GM12878 (cell line): ENCODE results near the gene CUL9. TPM values are rescaled to one million over a fixed set of nuclear protein-coding genes. Genes with fewer than 3 reads are reported as not detected.

Experiments used
- ATF7 ChIP-seq: fragments of 450-650 bp; IDR thresholded peaks from 2 replicates; pipeline ENCODE4 v1.6.1; 2016; ENCODE audit warnings: low read depth, mild to moderate bottlenecking
- EGR1 ChIP-seq, 2 experiments: IDR thresholded peaks; 1 replicate in 1 of 2; 2 replicates in 1 of 2; pipeline ENCODE4 v1.6.1; 2011 to 2012; ENCODE audit warnings: low read depth in 2 of 2, low read length in 2 of 2, borderline replicate concordance in 1 of 2, mild to moderate bottlenecking in 1 of 2, moderate library complexity in 1 of 2
- GATAD2B ChIP-seq: fragments of 450-650 bp; conservative IDR thresholded peaks from 2 replicates; pipeline ENCODE4 v1.6.1; 2017; ENCODE audit warnings: low read depth, mild to moderate bottlenecking, moderate library complexity
- KAT2A ChIP-seq: conservative IDR thresholded peaks from 2 replicates; pipeline ENCODE4 v1.6.1; 2011; ENCODE audit warnings: low read depth, low read length; ENCODE audit not compliant: control insufficient read depth
- MTA2 ChIP-seq: fragments of 450-650 bp; IDR thresholded peaks from 2 replicates; pipeline ENCODE4 v1.6.1; 2016; ENCODE audit warnings: low read depth, mild to moderate bottlenecking, moderate library complexity
- MYC ChIP-seq: IDR thresholded peaks from 2 replicates; pipeline ENCODE4 v1.6.1; 2011; ENCODE audit warnings: mild to moderate bottlenecking, low read length, moderate library complexity, inconsistent platforms; ENCODE audit not compliant: insufficient read depth, insufficient replicate concordance, insufficient read length, severe bottlenecking
- NFXL1 ChIP-seq: fragments of 450-650 bp; IDR thresholded peaks from 2 replicates; pipeline ENCODE4 v1.6.1; 2017; ENCODE audit warnings: antibody characterized with exemption, mild to moderate bottlenecking, borderline replicate concordance
- NKRF ChIP-seq: fragments of 450-650 bp; conservative IDR thresholded peaks from 2 replicates; pipeline ENCODE4 v1.6.1; 2017; ENCODE audit warnings: mild to moderate bottlenecking, moderate library complexity
- POU2F2 ChIP-seq: IDR thresholded peaks from 3 replicates; pipeline ENCODE4 v1.6.1; 2011; ENCODE audit warnings: low read depth, mild to moderate bottlenecking, low read length, borderline replicate concordance
- RCOR1 ChIP-seq: conservative IDR thresholded peaks from 2 replicates; pipeline ENCODE4 v1.6.1; 2012; ENCODE audit warnings: low read depth, low read length, improper control_type of control experiment
- RFX5 ChIP-seq: IDR thresholded peaks from 2 replicates; pipeline ENCODE4 v1.6.1; 2011; ENCODE audit warnings: low read depth, low read length, improper control_type of control experiment
- TBL1XR1 ChIP-seq: IDR thresholded peaks from 2 replicates; pipeline ENCODE4 v1.6.1; 2012; ENCODE audit warnings: low read depth, low read length, improper control_type of control experiment
- TCF3 ChIP-seq: IDR thresholded peaks from 2 replicates; pipeline ENCODE4 v1.6.1; 2012; ENCODE audit warnings: low read depth, mild to moderate bottlenecking, low read length, borderline replicate concordance; ENCODE audit not compliant: insufficient read depth
- ZBTB4 ChIP-seq: fragments of 450-650 bp; formaldehyde crosslinking; IDR thresholded peaks from 2 replicates; pipeline ENCODE4 v1.4.0; 2022; ENCODE audit warnings: mild to moderate bottlenecking, moderate library complexity
- ZNF217 ChIP-seq: fragments of 450-650 bp; IDR thresholded peaks from 2 replicates; pipeline ENCODE4 v1.6.1; 2017; ENCODE audit warnings: antibody characterized with exemption, mild to moderate bottlenecking
- ZNF384 ChIP-seq: IDR thresholded peaks from 2 replicates; pipeline ENCODE4 v1.6.1; 2012; ENCODE audit warnings: low read depth, mild to moderate bottlenecking, low read length, improper control_type of control experiment, borderline replicate concordance
- polyA plus RNA-seq, 11 experiments: library from polyadenylated mRNA; depleted of rRNA in 4 of 11; unstranded in 6 of 11; stranded (reverse) in 5 of 11; fragments of >200 nt; fragmentation: Nextera tagmentation in 4 of 11; fragmentation: Illumina TruSeq in 1 of 11; extraction: Ambion mirVana in 4 of 11; extraction: Trizol in 1 of 11; gene quantifications; 1 replicate in 1 of 11; 2 replicates in 10 of 11; pipeline versions ENCODE4 v1.2.1 to v1.2.3, GENCODE V29; 2011 to 2016; ENCODE audit warnings: inconsistent platforms in 2 of 11, missing spikeins in 2 of 11, low read depth in 1 of 11
- total RNA-seq, 4 experiments: library from RNA; depleted of rRNA in 3 of 4; stranded (reverse); fragments of >200 nt in 3 of 4; fragmentation: Illumina TruSeq in 1 of 4; extraction: Trizol in 1 of 4; gene quantifications; 2 replicates each; pipeline versions ENCODE4 v1.2.1 to v1.2.3, GENCODE V29; 2013 to 2021
- TF ChIP-seq, protein P1 (sequence below): fragments of 450-650 bp; IDR thresholded peaks from 2 replicates; pipeline ENCODE4 v1.6.1; 2017; ENCODE audit warnings: antibody characterized with exemption, mild to moderate bottlenecking, moderate library complexity
- TF ChIP-seq, protein P2 (sequence below): fragments of 450-650 bp; IDR thresholded peaks from 2 replicates; pipeline ENCODE4 v1.6.1; 2017; ENCODE audit warnings: mild to moderate bottlenecking

The CUL9 gene
- total and polyA plus RNA-seq, 10 of the 15 experiments (the other 5 are each of a cell fraction or from before 2014, with no cell fraction given), result 1.2 to 48.3 (median 17.2) TPM

GRCh38 chr6:43170931-43171706, 10.9 kb upstream of the CUL9 start, which contains the start of gene SRF (continued):
- TF ChIP-seq KAT2A, result no peak
- peak; percentile 89 for TF ChIP-seq GATAD2B
- TF ChIP-seq MYC, result peak; percentile 84
- TF ChIP-seq, protein P1, sequence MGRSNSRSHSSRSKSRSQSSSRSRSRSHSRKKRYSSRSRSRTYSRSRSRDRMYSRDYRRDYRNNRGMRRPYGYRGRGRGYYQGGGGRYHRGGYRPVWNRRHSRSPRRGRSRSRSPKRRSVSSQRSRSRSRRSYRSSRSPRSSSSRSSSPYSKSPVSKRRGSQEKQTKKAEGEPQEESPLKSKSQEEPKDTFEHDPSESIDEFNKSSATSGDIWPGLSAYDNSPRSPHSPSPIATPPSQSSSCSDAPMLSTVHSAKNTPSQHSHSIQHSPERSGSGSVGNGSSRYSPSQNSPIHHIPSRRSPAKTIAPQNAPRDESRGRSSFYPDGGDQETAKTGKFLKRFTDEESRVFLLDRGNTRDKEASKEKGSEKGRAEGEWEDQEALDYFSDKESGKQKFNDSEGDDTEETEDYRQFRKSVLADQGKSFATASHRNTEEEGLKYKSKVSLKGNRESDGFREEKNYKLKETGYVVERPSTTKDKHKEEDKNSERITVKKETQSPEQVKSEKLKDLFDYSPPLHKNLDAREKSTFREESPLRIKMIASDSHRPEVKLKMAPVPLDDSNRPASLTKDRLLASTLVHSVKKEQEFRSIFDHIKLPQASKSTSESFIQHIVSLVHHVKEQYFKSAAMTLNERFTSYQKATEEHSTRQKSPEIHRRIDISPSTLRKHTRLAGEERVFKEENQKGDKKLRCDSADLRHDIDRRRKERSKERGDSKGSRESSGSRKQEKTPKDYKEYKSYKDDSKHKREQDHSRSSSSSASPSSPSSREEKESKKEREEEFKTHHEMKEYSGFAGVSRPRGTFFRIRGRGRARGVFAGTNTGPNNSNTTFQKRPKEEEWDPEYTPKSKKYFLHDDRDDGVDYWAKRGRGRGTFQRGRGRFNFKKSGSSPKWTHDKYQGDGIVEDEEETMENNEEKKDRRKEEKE, result peak; percentile 17; the same call in 1 of the 2 replicates
- TF ChIP-seq, protein P2, sequence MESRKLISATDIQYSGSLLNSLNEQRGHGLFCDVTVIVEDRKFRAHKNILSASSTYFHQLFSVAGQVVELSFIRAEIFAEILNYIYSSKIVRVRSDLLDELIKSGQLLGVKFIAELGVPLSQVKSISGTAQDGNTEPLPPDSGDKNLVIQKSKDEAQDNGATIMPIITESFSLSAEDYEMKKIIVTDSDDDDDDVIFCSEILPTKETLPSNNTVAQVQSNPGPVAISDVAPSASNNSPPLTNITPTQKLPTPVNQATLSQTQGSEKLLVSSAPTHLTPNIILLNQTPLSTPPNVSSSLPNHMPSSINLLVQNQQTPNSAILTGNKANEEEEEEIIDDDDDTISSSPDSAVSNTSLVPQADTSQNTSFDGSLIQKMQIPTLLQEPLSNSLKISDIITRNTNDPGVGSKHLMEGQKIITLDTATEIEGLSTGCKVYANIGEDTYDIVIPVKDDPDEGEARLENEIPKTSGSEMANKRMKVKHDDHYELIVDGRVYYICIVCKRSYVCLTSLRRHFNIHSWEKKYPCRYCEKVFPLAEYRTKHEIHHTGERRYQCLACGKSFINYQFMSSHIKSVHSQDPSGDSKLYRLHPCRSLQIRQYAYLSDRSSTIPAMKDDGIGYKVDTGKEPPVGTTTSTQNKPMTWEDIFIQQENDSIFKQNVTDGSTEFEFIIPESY, result peak; percentile 26; the same call in 1 of the 2 replicates
- TF ChIP-seq NKRF, result peak; percentile 84
- TF ChIP-seq MTA2, result no peak
- peak; percentile 88 for TF ChIP-seq ZNF217
- TF ChIP-seq RCOR1, result no peak
- peak; percentile 33; the same call in 1 of the 2 replicates for TF ChIP-seq NFXL1
- TF ChIP-seq RFX5, result peak; percentile 48; the same call in 1 of the 2 replicates
- TF ChIP-seq ZNF384, result no peak
- peak; percentile 64; the same call in 1 of the 2 replicates for TF ChIP-seq TBL1XR1
- peak; percentile 61; the same call in 1 of the 2 replicates for TF ChIP-seq TCF3
- TF ChIP-seq EGR1 (IDR thresholded peaks at IDR 0.05; ENCODE audit: borderline replicate concordance in 1 of 2, low read depth in 2 of 2, low read length in 2 of 2), result 0 out of 3 replicates have a peak, but pooled peaks of 1 of the 2 experiments have one; percentile 47
- TF ChIP-seq ATF7, result peak; percentile 67; the same call in 1 of the 2 replicates
- no peak for TF ChIP-seq ZBTB4 (CRISPR knock-in tag)
- peak; percentile 91; the same call in 2 of the 3 replicates for TF ChIP-seq POU2F2
